HepG2 (cell line): ENCODE measurements around the gene CAD. TPM values are rescaled to one million over a fixed set of nuclear protein-coding genes. Genes with fewer than 3 reads are reported as not detected.

Experiments used
- DZIP1 ChIP-seq: sonication (generic); formaldehyde crosslinking; IDR thresholded peaks from 2 replicates; pipeline ENCODE4 v1.5.0; 2020; ENCODE audit warnings: mild to moderate bottlenecking, missing genetic modification reagents
- EP300 ChIP-seq, 3 experiments: sonication (generic) in 1 of 3; formaldehyde crosslinking in 1 of 3; IDR thresholded peaks; 2 replicates each; pipeline versions ENCODE4 v1.5.1 to v1.6.1; 2011 to 2020; ENCODE audit warnings: low read depth in 2 of 3, low read length in 2 of 3, borderline replicate concordance in 1 of 3, improper control_type of control experiment in 1 of 3, mild to moderate bottlenecking in 1 of 3, missing genetic modification reagents in 1 of 3, moderate library complexity in 1 of 3
- FOXK1 ChIP-seq: sonication (generic); formaldehyde crosslinking; IDR thresholded peaks from 2 replicates; pipeline ENCODE4 v1.4.0; 2020; ENCODE audit warnings: low read depth, missing genetic modification reagents, borderline replicate concordance
- KLF12 ChIP-seq: sonication (generic); formaldehyde crosslinking; IDR thresholded peaks from 2 replicates; pipeline ENCODE4 v1.4.0; 2020; ENCODE audit warnings: missing genetic modification reagents, borderline replicate concordance
- MAZ ChIP-seq, 2 experiments: sonication (generic) in 1 of 2; formaldehyde crosslinking in 1 of 2; IDR thresholded peaks; 2 replicates each; pipeline versions ENCODE4 v1.5.0 to v1.6.1; 2012 to 2020; ENCODE audit warnings: low read depth in 2 of 2, mild to moderate bottlenecking in 2 of 2, borderline replicate concordance in 1 of 2, improper control_type of control experiment in 1 of 2, low read length in 1 of 2, missing genetic modification reagents in 1 of 2, moderate library complexity in 1 of 2
- MBNL3 ChIP-seq: fragments of 250-450 bp; sonication (Bioruptor Pico); conservative IDR thresholded peaks from 2 replicates; pipeline ENCODE4 v1.8.0; 2022; ENCODE audit warnings: mild to moderate bottlenecking, inconsistent platforms
- MIER3 ChIP-seq: IDR thresholded peaks from 2 replicates; pipeline ENCODE4 v1.6.1; 2016; ENCODE audit warnings: missing compliant biosample characterization, borderline replicate concordance
- NFIB ChIP-seq: sonication (generic); formaldehyde crosslinking; IDR thresholded peaks from 2 replicates; pipeline ENCODE4 v1.9.0; 2021; ENCODE audit warnings: missing genetic modification reagents, mild to moderate bottlenecking, borderline replicate concordance
- RARA ChIP-seq: IDR thresholded peaks from 2 replicates; pipeline ENCODE4 v1.6.1; 2016; ENCODE audit warnings: missing genetic modification reagents, missing compliant biosample characterization
- SNAPC2 ChIP-seq: sonication (generic); formaldehyde crosslinking; IDR thresholded peaks from 2 replicates; pipeline ENCODE4 v1.8.1; 2022; ENCODE audit warnings: mild to moderate bottlenecking, missing genetic modification reagents
- XRCC5 ChIP-seq: fragments of 200-400 bp; formaldehyde crosslinking; optimal IDR thresholded peaks from 2 replicates; pipeline ENCODE3; 2017; ENCODE audit warnings: mild to moderate bottlenecking, low read length
- ZBTB1 ChIP-seq: sonication (generic); formaldehyde crosslinking; IDR thresholded peaks from 2 replicates; pipeline ENCODE4 v1.4.0; 2020; ENCODE audit warnings: missing genetic modification reagents, borderline replicate concordance
- ZNF446 ChIP-seq: sonication (generic); formaldehyde crosslinking; IDR thresholded peaks from 2 replicates; pipeline ENCODE4 v1.5.0; 2020; ENCODE audit warnings: mild to moderate bottlenecking, missing genetic modification reagents
- ZNF687 ChIP-seq: sonication (generic); formaldehyde crosslinking; IDR thresholded peaks from 2 replicates; pipeline ENCODE4 v1.5.1; 2020; ENCODE audit warnings: mild to moderate bottlenecking, missing genetic modification reagents, moderate library complexity
- ZNF724P ChIP-seq: sonication (generic); formaldehyde crosslinking; IDR thresholded peaks from 2 replicates; pipeline ENCODE4 v1.8.0; 2022; ENCODE audit warnings: missing genetic modification reagents, borderline replicate concordance
- ZNF777 ChIP-seq: sonication (generic); formaldehyde crosslinking; IDR thresholded peaks from 2 replicates; pipeline ENCODE4 v1.4.0; 2020; ENCODE audit warnings: missing genetic modification reagents
- ZNF782 ChIP-seq: sonication (generic); formaldehyde crosslinking; IDR thresholded peaks from 2 replicates; pipeline ENCODE4 v1.4.0; 2020; ENCODE audit warnings: missing genetic modification reagents, mild to moderate bottlenecking, borderline replicate concordance
- polyA plus RNA-seq, 8 experiments: library from polyadenylated mRNA; depleted of rRNA in 3 of 8; stranded (reverse) in 7 of 8; unstranded in 1 of 8; fragments of >200 nt; fragmentation: Illumina TruSeq in 4 of 8; extraction: Trizol in 4 of 8; gene quantifications; 2 replicates each; pipeline versions ENCODE4 v1.2.1 to v1.2.3, GENCODE V29; 2011 to 2016; ENCODE audit warnings: low read depth in 4 of 8, missing spikeins in 1 of 8, mixed read lengths in 1 of 8; ENCODE audit not compliant: insufficient read depth in 1 of 8
- total RNA-seq, 5 experiments: library from RNA; depleted of rRNA; stranded (reverse); fragments of >200 nt; fragmentation: Illumina TruSeq; extraction: Trizol; gene quantifications; 2 replicates each; pipeline ENCODE4 v1.2.3, GENCODE V29; 2016; ENCODE audit warnings: low read depth in 1 of 5

The CAD gene
- total and polyA plus RNA-seq, 2 of the 13 experiments (the other 11 are each of a cell fraction or from before 2014, with no cell fraction given), result 21.7 to 37.0 TPM

- TF ChIP-seq DZIP1 (CRISPR knock-in tag), result peak; percentile 74; the same call in 1 of the 2 replicates
- no peak for TF ChIP-seq FOXK1
- TF ChIP-seq ZNF446 (CRISPR knock-in tag), result no peak; the same call in 1 of the 2 replicates
- TF ChIP-seq EP300 (IDR thresholded peaks at IDR 0.05; ENCODE audit: low read depth in 2 of 2, low read length in 2 of 2), result no peak
- TF ChIP-seq EP300 (CRISPR knock-in tag; IDR thresholded peaks at IDR 0.05; ENCODE audit: borderline replicate concordance), result no peak
- TF ChIP-seq MAZ (IDR thresholded peaks at IDR 0.05; ENCODE audit: borderline replicate concordance, low read depth, low read length), result no peak
- TF ChIP-seq MAZ (CRISPR knock-in tag; IDR thresholded peaks at IDR 0.05; ENCODE audit: low read depth), result peak; percentile 69; the same call in 1 of the 2 replicates
- TF ChIP-seq RARA (CRISPR knock-in tag), result no peak
- no peak for TF ChIP-seq MBNL3 (CRISPR knock-in tag)
- TF ChIP-seq MIER3 (CRISPR knock-in tag), result no peak
- TF ChIP-seq ZNF782 (CRISPR knock-in tag), result no peak
- TF ChIP-seq ZNF777 (CRISPR knock-in tag), result peak; percentile 95
- TF ChIP-seq SNAPC2 (CRISPR knock-in tag), result no peak
- TF ChIP-seq ZNF724P (CRISPR knock-in tag), result no peak
- TF ChIP-seq XRCC5, result peak; percentile 6
- TF ChIP-seq NFIB, result no peak
- no peak for TF ChIP-seq ZBTB1 (CRISPR knock-in tag)
- peak; percentile 34; the same call in 1 of the 2 replicates for TF ChIP-seq ZNF687
- no peak for TF ChIP-seq KLF12 (CRISPR knock-in tag)
These were observed 45.5 kb downstream of the CAD start, which contains the start of gene SLC30A3 (continued) for GRCh38 chr2:27262379-27263286.
